MM.1S (cell line): ENCODE measurements around the gene CPLX1.

Experiments
- DNase-seq: peaks from one replicate; pipeline ENCODE4 v3.0.0-alpha.2; 2015
- H2AFZ ChIP-seq: fragments of 300-600 bp; sonication (generic); 2 replicates; pipeline ENCODE4 v1.6.0; 2016; ENCODE audit warnings: antibody characterized with exemption, low read length
- H3F3A ChIP-seq: fragments of 300-600 bp; sonication (generic); 2 replicates; pipeline ENCODE4 v1.6.1; 2016; ENCODE audit warnings: mild to moderate bottlenecking, antibody characterized with exemption, low read length, moderate library complexity, mixed read lengths; ENCODE audit not compliant: insufficient read depth
- H3K27ac ChIP-seq: fragments of 300-600 bp; sonication (generic); 2 replicates; pipeline ENCODE4 v1.5.1; 2016; ENCODE audit warnings: mild to moderate bottlenecking, low read length
- H3K27me3 ChIP-seq: fragments of 300-600 bp; sonication (generic); replicated peaks from 2 replicates; pipeline ENCODE4 v1.6.0; 2016; ENCODE audit warnings: low read length; ENCODE audit not compliant: insufficient read depth
- H3K36me3 ChIP-seq: fragments of 300-600 bp; sonication (generic); replicated peaks from 2 replicates; pipeline ENCODE4 v1.6.1; 2016; ENCODE audit warnings: mild to moderate bottlenecking, low read length, mixed read lengths; ENCODE audit not compliant: insufficient read depth
- H3K4me1 ChIP-seq: fragments of 300-600 bp; sonication (generic); 2 replicates; pipeline ENCODE4 v1.6.1; 2016; ENCODE audit warnings: low read length, mixed read lengths
- H3K4me2 ChIP-seq: fragments of 300-600 bp; sonication (generic); 2 replicates; pipeline ENCODE4 v1.6.0; 2016; ENCODE audit warnings: low read depth, low read length
- H3K4me3 ChIP-seq: fragments of 300-600 bp; sonication (generic); 2 replicates; pipeline ENCODE4 v1.5.1; 2016; ENCODE audit warnings: low read length, mixed read lengths
- H3K79me2 ChIP-seq: fragments of 300-600 bp; sonication (generic); 2 replicates; pipeline ENCODE4 v1.6.1; 2016; ENCODE audit warnings: mixed run types, low read length, mixed read lengths
- H3K9ac ChIP-seq: fragments of 300-600 bp; sonication (generic); 2 replicates; pipeline ENCODE4 v1.6.1; 2016; ENCODE audit warnings: low read length, mixed read lengths
- H3K9me2 ChIP-seq: fragments of 300-600 bp; sonication (generic); replicated peaks from 2 replicates; pipeline ENCODE4 v1.6.1; 2016; ENCODE audit warnings: mild to moderate bottlenecking, low read length, mixed read lengths; ENCODE audit not compliant: insufficient read depth
- H3K9me3 ChIP-seq: fragments of 300-600 bp; sonication (generic); replicated peaks from 2 replicates; pipeline ENCODE4 v1.6.1; 2016; ENCODE audit warnings: mild to moderate bottlenecking, low read length, mixed read lengths; ENCODE audit not compliant: insufficient read depth
- H4K20me1 ChIP-seq: fragments of 300-600 bp; sonication (generic); 2 replicates; pipeline ENCODE4 v1.6.1; 2016; ENCODE audit warnings: mild to moderate bottlenecking, low read length, moderate library complexity, mixed read lengths; ENCODE audit not compliant: insufficient read depth
- EZH2 ChIP-seq: fragments of 300-600 bp; sonication (generic); optimal IDR thresholded peaks from 2 replicates; pipeline ENCODE3; 2017; ENCODE audit warnings: low read depth, mild to moderate bottlenecking, antibody characterized with exemption, low read length, mixed read lengths
- EZH2phosphoT487 ChIP-seq: fragments of 300-600 bp; sonication (generic); IDR thresholded peaks from 2 replicates; pipeline ENCODE4 v1.6.1; 2018; ENCODE audit warnings: antibody characterized with exemption, low read length
- TF ChIP-seq, protein P1 (sequence below): fragments of 300-600 bp; sonication (generic); IDR thresholded peaks from 2 replicates; pipeline ENCODE4 v1.5.1; 2016; ENCODE audit warnings: antibody characterized with exemption, low read length, mixed read lengths

CPLX1 gene

DNA sequence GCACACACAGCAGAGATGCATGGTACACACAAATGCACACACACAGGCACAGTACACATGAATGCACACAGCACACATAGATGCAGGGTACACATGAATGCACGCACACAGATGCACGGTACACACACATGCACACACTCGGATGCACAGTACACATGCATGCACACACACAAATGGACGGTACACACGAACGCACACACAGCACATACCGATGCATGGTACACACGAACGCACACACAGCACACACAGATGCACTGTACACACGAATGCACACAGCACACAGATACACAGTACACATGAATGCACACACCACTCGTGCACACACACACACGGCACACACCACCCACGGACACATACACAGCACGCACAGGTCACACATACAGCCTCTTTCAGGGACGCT, 43.8 kb upstream of the CPLX1 start:
- TF ChIP-seq EZH2phosphoT487 (no peak), EZH2 (no peak)
- TF ChIP-seq, protein P1, sequence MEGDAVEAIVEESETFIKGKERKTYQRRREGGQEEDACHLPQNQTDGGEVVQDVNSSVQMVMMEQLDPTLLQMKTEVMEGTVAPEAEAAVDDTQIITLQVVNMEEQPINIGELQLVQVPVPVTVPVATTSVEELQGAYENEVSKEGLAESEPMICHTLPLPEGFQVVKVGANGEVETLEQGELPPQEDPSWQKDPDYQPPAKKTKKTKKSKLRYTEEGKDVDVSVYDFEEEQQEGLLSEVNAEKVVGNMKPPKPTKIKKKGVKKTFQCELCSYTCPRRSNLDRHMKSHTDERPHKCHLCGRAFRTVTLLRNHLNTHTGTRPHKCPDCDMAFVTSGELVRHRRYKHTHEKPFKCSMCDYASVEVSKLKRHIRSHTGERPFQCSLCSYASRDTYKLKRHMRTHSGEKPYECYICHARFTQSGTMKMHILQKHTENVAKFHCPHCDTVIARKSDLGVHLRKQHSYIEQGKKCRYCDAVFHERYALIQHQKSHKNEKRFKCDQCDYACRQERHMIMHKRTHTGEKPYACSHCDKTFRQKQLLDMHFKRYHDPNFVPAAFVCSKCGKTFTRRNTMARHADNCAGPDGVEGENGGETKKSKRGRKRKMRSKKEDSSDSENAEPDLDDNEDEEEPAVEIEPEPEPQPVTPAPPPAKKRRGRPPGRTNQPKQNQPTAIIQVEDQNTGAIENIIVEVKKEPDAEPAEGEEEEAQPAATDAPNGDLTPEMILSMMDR: no peak
- no peaks in the 10 kb centered on the region for H3K4me1 ChIP-seq
- no peak for DNase-seq
- H3K27ac ChIP-seq: no peak overlapping the region
- no peak overlapping the region for H3K9ac ChIP-seq
- H2AFZ ChIP-seq: no peak overlapping the region
- no peaks in the 10 kb centered on the region for H3K27me3 ChIP-seq
- H4K20me1 ChIP-seq: no peaks in the 10 kb centered on the region
- no peaks in the 10 kb centered on the region for H3F3A ChIP-seq
- peaks cover 12% of the 10 kb centered on the region for H3K36me3 ChIP-seq
- no peaks in the 10 kb centered on the region for H3K79me2 ChIP-seq
- H3K9me2 ChIP-seq: no peaks in the 10 kb centered on the region
- no peak overlapping the region for H3K4me3 ChIP-seq
- H3K4me2 ChIP-seq: no peak overlapping the region
- H3K9me3 ChIP-seq: no peaks in the 10 kb centered on the region

DNA sequence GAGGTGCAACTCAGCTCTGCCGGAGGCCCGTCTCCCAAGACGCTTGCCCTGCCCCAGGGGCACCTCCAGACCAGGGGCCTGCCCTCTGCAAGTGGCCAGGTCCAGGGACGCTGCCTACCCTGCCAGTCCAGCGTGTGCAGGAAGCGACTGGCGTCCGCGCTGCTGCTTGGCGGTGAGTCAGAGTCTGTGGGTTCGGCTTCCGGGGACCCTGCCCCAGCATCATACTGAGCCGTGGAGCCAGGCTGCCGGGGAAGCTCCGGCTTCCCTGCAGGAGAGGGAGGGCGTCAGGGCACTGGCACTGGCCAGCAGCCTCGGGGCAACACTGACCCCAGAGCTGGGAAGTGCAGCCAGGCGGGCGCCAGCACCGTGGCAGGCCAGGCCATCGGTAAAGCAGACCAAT, 42.5 kb upstream of the CPLX1 start:
- no peak overlapping the region for H3K4me2 ChIP-seq
- no peak overlapping the region for H2AFZ ChIP-seq
- DNase-seq: no peak
- no peaks in the 10 kb centered on the region for H3K79me2 ChIP-seq
- peaks cover 14% of the 10 kb centered on the region for H3K36me3 ChIP-seq
- H3K9me2 ChIP-seq: no peaks in the 10 kb centered on the region
- no peaks in the 10 kb centered on the region for H4K20me1 ChIP-seq
- no peaks in the 10 kb centered on the region for H3K9me3 ChIP-seq
- no peaks in the 10 kb centered on the region for H3K4me1 ChIP-seq
- H3K4me3 ChIP-seq: no peak overlapping the region
- no peaks in the 10 kb centered on the region for H3K27me3 ChIP-seq
- TF ChIP-seq EZH2phosphoT487 (no peak), EZH2 (no peak)
- TF ChIP-seq, protein P1: no peak
- H3K27ac ChIP-seq: no peak overlapping the region
- no peaks in the 10 kb centered on the region for H3F3A ChIP-seq
- H3K9ac ChIP-seq: no peak overlapping the region

DNA sequence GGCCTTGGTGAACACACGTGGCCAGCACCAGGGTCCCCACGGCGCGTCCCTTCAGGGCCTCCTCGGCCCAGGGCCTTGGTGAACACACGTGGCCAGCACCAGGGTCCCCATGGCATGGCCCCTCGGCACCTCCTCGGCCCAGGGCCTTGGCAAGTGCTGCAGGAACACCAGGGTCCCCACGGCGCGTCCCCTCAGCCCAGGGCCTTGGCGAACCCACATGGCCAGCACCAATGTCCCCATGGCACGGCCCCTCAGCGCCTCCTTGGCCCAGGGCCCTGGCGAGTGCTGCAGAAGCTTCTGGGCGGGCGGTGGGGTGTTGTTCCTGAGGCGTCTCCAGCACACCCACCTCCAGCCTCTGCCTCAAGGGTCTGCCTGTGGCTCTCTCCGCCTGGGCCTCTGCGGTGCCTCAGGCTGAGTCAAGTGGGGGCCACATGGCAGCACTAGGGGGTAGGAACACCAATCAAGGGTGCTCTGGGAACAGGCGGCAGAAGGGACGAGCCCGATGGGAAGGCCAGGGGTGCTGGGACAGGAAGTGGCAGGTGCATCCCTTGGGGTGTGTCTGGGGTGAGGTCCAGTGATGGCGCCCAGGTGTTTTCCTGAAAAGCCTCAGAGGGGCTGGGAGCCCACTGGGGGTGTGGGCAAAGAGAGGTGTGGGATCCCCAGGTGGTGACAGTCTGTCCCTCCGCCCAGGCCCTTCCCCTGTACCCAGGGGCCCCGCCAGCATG, 41.8 kb upstream of the CPLX1 start:
- Histone ChIP-seq H3K27me3 (no peaks in the 10 kb centered on the region), H3K4me3 (no peak overlapping the region), H3K4me1 (no peaks in the 10 kb centered on the region), H3F3A (no peaks in the 10 kb centered on the region), H2AFZ (no peak overlapping the region), H4K20me1 (no peaks in the 10 kb centered on the region), H3K9ac (no peak overlapping the region), H3K27ac (no peak overlapping the region), H3K79me2 (no peaks in the 10 kb centered on the region), H3K9me2 (no peaks in the 10 kb centered on the region), H3K36me3 (peaks cover 14% of the 10 kb centered on the region), H3K4me2 (no peak overlapping the region), H3K9me3 (no peaks in the 10 kb centered on the region)
- DNase-seq: no peak
- TF ChIP-seq, protein P1: no peak
- TF ChIP-seq EZH2phosphoT487 (no peak), EZH2 (no peak)
